Liver (tissue), 9 donors: ENCODE measurements around the gene RREB1. TPM values are rescaled to one million over a fixed set of nuclear protein-coding genes. Genes with fewer than 3 reads are reported as not detected.

Experiments used
- DNase-seq: peaks from one replicate; pipeline ENCODE4 v3.0.0-alpha.2; 2017; ENCODE audit warnings: low spot score
- H3K27ac ChIP-seq, 2 donors: one replicate each; pipeline ENCODE4 v1.7.0; 2013; ENCODE audit warnings: inconsistent platforms in 2 of 2, low read length in 2 of 2, control low read depth in 1 of 2, low read depth in 1 of 2, mild to moderate bottlenecking in 1 of 2
- H3K27me3 ChIP-seq, 4 donors: one replicate each; pipeline versions ENCODE4 v1.6.1 to v1.7.0; 2013; ENCODE audit warnings: low read length in 3 of 4, inconsistent platforms in 1 of 4, mild to moderate bottlenecking in 1 of 4, moderate library complexity in 1 of 4; ENCODE audit not compliant: control insufficient read depth in 4 of 4, insufficient read depth in 4 of 4
- H3K36me3 ChIP-seq, 4 donors: one replicate each; pipeline versions ENCODE4 v1.6.1 to v1.7.0; 2013; ENCODE audit warnings: low read length in 3 of 4, mild to moderate bottlenecking in 3 of 4, low read depth in 1 of 4, moderate library complexity in 1 of 4; ENCODE audit not compliant: control insufficient read depth in 4 of 4, insufficient read depth in 3 of 4
- H3K4me1 ChIP-seq, 4 donors: one replicate each; pipeline versions ENCODE4 v1.6.1 to v1.7.0; 2013; ENCODE audit warnings: low read length in 3 of 4, mild to moderate bottlenecking in 3 of 4, moderate library complexity in 1 of 4; ENCODE audit not compliant: control insufficient read depth in 4 of 4, insufficient read depth in 4 of 4
- H3K4me3 ChIP-seq, 3 donors: one replicate each; pipeline versions ENCODE4 v1.6.1 to v1.7.0; 2013; ENCODE audit warnings: low read length in 3 of 3, control low read depth in 1 of 3, low read depth in 1 of 3, mild to moderate bottlenecking in 1 of 3
- H3K9ac ChIP-seq, 2 donors: one replicate each; pipeline ENCODE4 v1.7.0; 2013; ENCODE audit warnings: low read length in 2 of 2, mild to moderate bottlenecking in 2 of 2, moderate library complexity in 2 of 2, control low read depth in 1 of 2, low read depth in 1 of 2
- H3K9me3 ChIP-seq, 4 donors: one replicate each; pipeline versions ENCODE4 v1.6.1 to v1.7.0; 2013; ENCODE audit warnings: low read length in 3 of 4; ENCODE audit not compliant: control insufficient read depth in 4 of 4
- EGR1 ChIP-seq, 2 donors: IDR thresholded peaks; 2 replicates each; pipeline ENCODE4 v1.6.1; 2016 to 2018; ENCODE audit warnings: antibody characterized with exemption in 2 of 2, low read depth in 2 of 2
- FOXA1 ChIP-seq: IDR thresholded peaks from 2 replicates; pipeline ENCODE4 v1.6.1; 2016; ENCODE audit warnings: antibody characterized with exemption
- FOXA2 ChIP-seq: IDR thresholded peaks from 2 replicates; pipeline ENCODE4 v1.6.1; 2016; ENCODE audit warnings: antibody characterized with exemption
- GABPA ChIP-seq, 2 donors: IDR thresholded peaks in 1 of 2; conservative IDR thresholded peaks in 1 of 2; 2 replicates each; pipeline ENCODE4 v1.6.1; 2016; ENCODE audit warnings: antibody characterized with exemption in 2 of 2, mild to moderate bottlenecking in 1 of 2, moderate library complexity in 1 of 2
- HNF4A ChIP-seq, 2 donors: conservative IDR thresholded peaks; 2 replicates each; pipeline ENCODE4 v1.6.1; 2016; ENCODE audit warnings: antibody characterized with exemption in 2 of 2, mild to moderate bottlenecking in 2 of 2
- HNF4G ChIP-seq: IDR thresholded peaks from 2 replicates; pipeline ENCODE4 v1.6.1; 2016; ENCODE audit warnings: antibody characterized with exemption
- JUND ChIP-seq, 2 donors: IDR thresholded peaks; 2 replicates each; pipeline ENCODE4 v1.6.1; 2016; ENCODE audit warnings: antibody characterized with exemption in 2 of 2
- NR2F2 ChIP-seq: IDR thresholded peaks from 2 replicates; pipeline ENCODE4 v1.6.1; 2016; ENCODE audit warnings: antibody characterized with exemption
- RAD21 ChIP-seq, 2 donors: IDR thresholded peaks; 2 replicates each; pipeline ENCODE4 v1.6.1; 2016; ENCODE audit warnings: antibody characterized with exemption in 2 of 2, mild to moderate bottlenecking in 2 of 2
- RXRA ChIP-seq, 2 donors: IDR thresholded peaks; 2 replicates each; pipeline ENCODE4 v1.6.1; 2017 to 2018; ENCODE audit warnings: antibody characterized with exemption in 2 of 2, mild to moderate bottlenecking in 1 of 2
- SP1 ChIP-seq: IDR thresholded peaks from 2 replicates; pipeline ENCODE4 v1.6.1; 2018; ENCODE audit warnings: antibody characterized with exemption, mild to moderate bottlenecking
- TAF1 ChIP-seq: conservative IDR thresholded peaks from 2 replicates; pipeline ENCODE4 v1.6.1; 2016; ENCODE audit warnings: antibody characterized with exemption, mild to moderate bottlenecking
- YY1 ChIP-seq: IDR thresholded peaks from 2 replicates; pipeline ENCODE4 v1.6.1; 2016; ENCODE audit warnings: antibody characterized with exemption, mild to moderate bottlenecking
- WGBS: extraction: QIAGEN DNeasy Blood & Tissue Kit; methylation state at CpG from one replicate; pipeline ENCODE4 v1.1.7; 2013; 5-methylcytosine and 5-hydroxymethylcytosine counted together
- polyA plus RNA-seq, 2 donors: library from polyadenylated mRNA; stranded (reverse) in 1 of 2; unstranded in 1 of 2; fragments of 200-250 nt in 1 of 2; fragments of >200 nt in 1 of 2; fragmentation: Nextera tagmentation in 1 of 2; extraction: Ambion mirVana in 1 of 2; gene quantifications; one replicate each; pipeline versions ENCODE4 v1.2.1 to v1.2.3, GENCODE V29; 2013 to 2015
- total RNA-seq, 2 donors: library from RNA; depleted of rRNA; stranded (reverse); fragments of >200 nt; gene quantifications; one replicate each; pipeline ENCODE4 v1.2.3, GENCODE V29; 2014
- TF ChIP-seq, protein P1 (sequence below): IDR thresholded peaks from 2 replicates; pipeline ENCODE4 v1.6.1; 2016; ENCODE audit warnings: antibody characterized with exemption
- TF ChIP-seq, protein P2 (sequence below): IDR thresholded peaks from 2 replicates; pipeline ENCODE4 v1.6.1; 2016; ENCODE audit warnings: antibody characterized with exemption
- TF ChIP-seq, protein P3 (sequence below): IDR thresholded peaks from 2 replicates; pipeline ENCODE4 v1.6.1; 2016; ENCODE audit warnings: antibody characterized with exemption, mild to moderate bottlenecking
- TF ChIP-seq, protein P4 (sequence below): fragments of 150-350 bp; IDR thresholded peaks from 2 replicates; pipeline ENCODE4 v1.5.1; 2017; ENCODE audit warnings: improper control_type of control experiment, low read depth, low read length; ENCODE audit not compliant: missing input control
- TF ChIP-seq, protein P5 (sequence below): IDR thresholded peaks from 2 replicates; pipeline ENCODE4 v1.6.1; 2016; ENCODE audit warnings: antibody characterized with exemption
- donor health status: healthy.
- donor health status: healthy.
- donor health status: healthy.
- donor health status: healthy.
- donor health status: healthy.

RREB1 gene
- total and polyA plus RNA-seq, 4 donors: 10.1 to 28.9 (median 17.3) TPM

DNA sequence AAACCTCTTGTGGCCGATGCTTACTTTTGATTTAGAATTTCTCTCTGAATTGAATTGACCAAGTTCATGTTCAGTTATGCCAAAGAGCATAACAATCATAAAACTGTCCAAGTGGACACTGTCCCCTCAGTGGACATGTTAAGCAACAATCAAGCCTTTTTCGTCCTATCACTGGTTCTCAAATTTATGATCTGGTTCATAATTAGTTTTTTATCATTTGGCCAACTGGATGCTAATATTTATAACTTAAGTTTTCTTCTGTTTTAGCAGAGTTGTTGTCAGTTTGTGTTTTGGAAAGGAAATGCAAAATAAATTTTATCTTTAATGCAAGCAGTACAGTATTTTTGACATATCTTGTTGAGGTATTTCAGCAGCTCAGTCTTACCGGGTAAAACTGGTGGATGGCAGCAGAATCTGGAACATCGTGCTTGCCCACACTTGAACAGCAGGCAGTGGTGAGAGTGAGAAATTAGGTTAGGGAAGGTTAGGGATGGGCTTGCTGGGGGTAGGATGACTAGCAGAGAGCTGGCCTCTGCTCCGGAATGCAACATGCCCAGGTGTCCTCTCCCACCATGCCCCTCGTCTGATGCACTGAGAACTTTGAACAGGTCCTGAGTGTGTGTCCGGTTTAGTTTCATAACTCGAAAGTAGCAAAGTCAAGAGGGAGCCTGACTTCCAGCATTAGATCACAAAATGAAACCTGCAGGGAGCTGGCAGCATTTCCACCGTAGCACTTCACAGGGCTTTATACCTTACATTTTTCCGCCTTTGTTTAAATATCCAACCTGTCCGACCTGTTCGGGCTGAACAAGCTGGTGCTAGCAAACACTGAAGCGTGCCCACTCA lies 93.1 kb downstream of the RREB1 start:
- WGBS: 26% methylated on average over 13 of the region's 13 CpGs
- Histone ChIP-seq H3K27ac (peak overlapping the region; percentile 83 to 87), H3K9me3 (no peaks in the 10 kb centered on the region), H3K4me1 (peaks cover 0 to 21% (median 13%) of the 10 kb centered on the region in 4 donors), H3K4me3 (no peak overlapping the region), H3K36me3 (peaks cover 0 to 24% (median 2%) of the 10 kb centered on the region in 4 donors), H3K27me3 (no peaks in the 10 kb centered on the region), H3K9ac (peak overlapping the region in 1 of 2 donors; percentile 60)
- TF ChIP-seq, protein P1, sequence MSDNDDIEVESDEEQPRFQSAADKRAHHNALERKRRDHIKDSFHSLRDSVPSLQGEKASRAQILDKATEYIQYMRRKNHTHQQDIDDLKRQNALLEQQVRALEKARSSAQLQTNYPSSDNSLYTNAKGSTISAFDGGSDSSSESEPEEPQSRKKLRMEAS: peak; percentile 87
- TF ChIP-seq, protein P2, sequence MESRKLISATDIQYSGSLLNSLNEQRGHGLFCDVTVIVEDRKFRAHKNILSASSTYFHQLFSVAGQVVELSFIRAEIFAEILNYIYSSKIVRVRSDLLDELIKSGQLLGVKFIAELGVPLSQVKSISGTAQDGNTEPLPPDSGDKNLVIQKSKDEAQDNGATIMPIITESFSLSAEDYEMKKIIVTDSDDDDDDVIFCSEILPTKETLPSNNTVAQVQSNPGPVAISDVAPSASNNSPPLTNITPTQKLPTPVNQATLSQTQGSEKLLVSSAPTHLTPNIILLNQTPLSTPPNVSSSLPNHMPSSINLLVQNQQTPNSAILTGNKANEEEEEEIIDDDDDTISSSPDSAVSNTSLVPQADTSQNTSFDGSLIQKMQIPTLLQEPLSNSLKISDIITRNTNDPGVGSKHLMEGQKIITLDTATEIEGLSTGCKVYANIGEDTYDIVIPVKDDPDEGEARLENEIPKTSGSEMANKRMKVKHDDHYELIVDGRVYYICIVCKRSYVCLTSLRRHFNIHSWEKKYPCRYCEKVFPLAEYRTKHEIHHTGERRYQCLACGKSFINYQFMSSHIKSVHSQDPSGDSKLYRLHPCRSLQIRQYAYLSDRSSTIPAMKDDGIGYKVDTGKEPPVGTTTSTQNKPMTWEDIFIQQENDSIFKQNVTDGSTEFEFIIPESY: peak; percentile 72
- peak; percentile 95 to 98 for TF ChIP-seq HNF4A (conservative IDR thresholded peaks at IDR 0.05)
- peak; percentile 54 for TF ChIP-seq TAF1
- peak; percentile 75 to 92 for TF ChIP-seq RXRA (IDR thresholded peaks at IDR 0.05)
- TF ChIP-seq SP1: peak; percentile 83
- TF ChIP-seq, protein P3, sequence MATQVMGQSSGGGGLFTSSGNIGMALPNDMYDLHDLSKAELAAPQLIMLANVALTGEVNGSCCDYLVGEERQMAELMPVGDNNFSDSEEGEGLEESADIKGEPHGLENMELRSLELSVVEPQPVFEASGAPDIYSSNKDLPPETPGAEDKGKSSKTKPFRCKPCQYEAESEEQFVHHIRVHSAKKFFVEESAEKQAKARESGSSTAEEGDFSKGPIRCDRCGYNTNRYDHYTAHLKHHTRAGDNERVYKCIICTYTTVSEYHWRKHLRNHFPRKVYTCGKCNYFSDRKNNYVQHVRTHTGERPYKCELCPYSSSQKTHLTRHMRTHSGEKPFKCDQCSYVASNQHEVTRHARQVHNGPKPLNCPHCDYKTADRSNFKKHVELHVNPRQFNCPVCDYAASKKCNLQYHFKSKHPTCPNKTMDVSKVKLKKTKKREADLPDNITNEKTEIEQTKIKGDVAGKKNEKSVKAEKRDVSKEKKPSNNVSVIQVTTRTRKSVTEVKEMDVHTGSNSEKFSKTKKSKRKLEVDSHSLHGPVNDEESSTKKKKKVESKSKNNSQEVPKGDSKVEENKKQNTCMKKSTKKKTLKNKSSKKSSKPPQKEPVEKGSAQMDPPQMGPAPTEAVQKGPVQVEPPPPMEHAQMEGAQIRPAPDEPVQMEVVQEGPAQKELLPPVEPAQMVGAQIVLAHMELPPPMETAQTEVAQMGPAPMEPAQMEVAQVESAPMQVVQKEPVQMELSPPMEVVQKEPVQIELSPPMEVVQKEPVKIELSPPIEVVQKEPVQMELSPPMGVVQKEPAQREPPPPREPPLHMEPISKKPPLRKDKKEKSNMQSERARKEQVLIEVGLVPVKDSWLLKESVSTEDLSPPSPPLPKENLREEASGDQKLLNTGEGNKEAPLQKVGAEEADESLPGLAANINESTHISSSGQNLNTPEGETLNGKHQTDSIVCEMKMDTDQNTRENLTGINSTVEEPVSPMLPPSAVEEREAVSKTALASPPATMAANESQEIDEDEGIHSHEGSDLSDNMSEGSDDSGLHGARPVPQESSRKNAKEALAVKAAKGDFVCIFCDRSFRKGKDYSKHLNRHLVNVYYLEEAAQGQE: peak; percentile 62
- TF ChIP-seq GABPA (IDR thresholded peaks at IDR 0.05 in 1 of 2, conservative IDR thresholded peaks at IDR 0.05 in 1 of 2): peak in 1 of 2 donors; percentile 51
- TF ChIP-seq, protein P4, sequence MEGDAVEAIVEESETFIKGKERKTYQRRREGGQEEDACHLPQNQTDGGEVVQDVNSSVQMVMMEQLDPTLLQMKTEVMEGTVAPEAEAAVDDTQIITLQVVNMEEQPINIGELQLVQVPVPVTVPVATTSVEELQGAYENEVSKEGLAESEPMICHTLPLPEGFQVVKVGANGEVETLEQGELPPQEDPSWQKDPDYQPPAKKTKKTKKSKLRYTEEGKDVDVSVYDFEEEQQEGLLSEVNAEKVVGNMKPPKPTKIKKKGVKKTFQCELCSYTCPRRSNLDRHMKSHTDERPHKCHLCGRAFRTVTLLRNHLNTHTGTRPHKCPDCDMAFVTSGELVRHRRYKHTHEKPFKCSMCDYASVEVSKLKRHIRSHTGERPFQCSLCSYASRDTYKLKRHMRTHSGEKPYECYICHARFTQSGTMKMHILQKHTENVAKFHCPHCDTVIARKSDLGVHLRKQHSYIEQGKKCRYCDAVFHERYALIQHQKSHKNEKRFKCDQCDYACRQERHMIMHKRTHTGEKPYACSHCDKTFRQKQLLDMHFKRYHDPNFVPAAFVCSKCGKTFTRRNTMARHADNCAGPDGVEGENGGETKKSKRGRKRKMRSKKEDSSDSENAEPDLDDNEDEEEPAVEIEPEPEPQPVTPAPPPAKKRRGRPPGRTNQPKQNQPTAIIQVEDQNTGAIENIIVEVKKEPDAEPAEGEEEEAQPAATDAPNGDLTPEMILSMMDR: no peak
- TF ChIP-seq FOXA1: no peak
- TF ChIP-seq HNF4G: peak; percentile 91
- peak in 1 of 2 donors; percentile 81 for TF ChIP-seq JUND (IDR thresholded peaks at IDR 0.05)
- TF ChIP-seq YY1: peak; percentile 84
- TF ChIP-seq NR2F2: no peak
- TF ChIP-seq, protein P5, sequence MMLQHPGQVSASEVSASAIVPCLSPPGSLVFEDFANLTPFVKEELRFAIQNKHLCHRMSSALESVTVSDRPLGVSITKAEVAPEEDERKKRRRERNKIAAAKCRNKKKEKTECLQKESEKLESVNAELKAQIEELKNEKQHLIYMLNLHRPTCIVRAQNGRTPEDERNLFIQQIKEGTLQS: no peak
- TF ChIP-seq RAD21 (IDR thresholded peaks at IDR 0.05): peak; percentile 61 to 66
- peak; percentile 69 for TF ChIP-seq FOXA2
- peak in 1 of 2 donors; percentile 57 for TF ChIP-seq EGR1 (IDR thresholded peaks at IDR 0.05; ENCODE audit: low read depth in 2 of 2)
- DNase-seq: no peak
